Esophagus squamous epithelium (tissue), 5 donors: ENCODE measurements around the gene TCP11L2. TPM values are rescaled to one million over a fixed set of nuclear protein-coding genes. Genes with fewer than 3 reads are reported as not detected.

ENCODE experiments used
- DNase-seq: peaks from one replicate; lab custom pipeline; 2025; lab: John Stamatoyannopoulos, UW
- H3K27ac ChIP-seq, 4 donors: fragments of 200-600 bp; sonication (generic); one replicate each; pipeline ENCODE4 v1.5.1; 2016 to 2019; ENCODE audit warnings: mild to moderate bottlenecking in 1 of 4
- H3K27me3 ChIP-seq, 4 donors: fragments of 200-600 bp; sonication (generic); 1 replicate in 3 of 4; 2 replicates in 1 of 4; pipeline versions ENCODE4 v1.5.1 to v1.6.0; 2017 to 2021; ENCODE audit warnings: antibody characterized with exemption in 1 of 4
- H3K36me3 ChIP-seq, 3 donors: fragments of 200-600 bp; sonication (generic); one replicate each; pipeline ENCODE4 v1.5.1; 2016 to 2019
- H3K4me1 ChIP-seq, 3 donors: fragments of 200-600 bp; sonication (generic); one replicate each; pipeline ENCODE4 v1.5.1; 2017 to 2019
- H3K4me3 ChIP-seq, 4 donors: fragments of 200-600 bp; sonication (generic); 1 replicate in 3 of 4; 2 replicates in 1 of 4; pipeline ENCODE4 v1.5.1; 2016 to 2019; ENCODE audit warnings: mild to moderate bottlenecking in 2 of 4, moderate library complexity in 1 of 4
- H3K9me3 ChIP-seq, 3 donors: fragments of 200-600 bp; sonication (generic); one replicate each; pipeline ENCODE4 v1.5.1; 2016 to 2019
- POLR2A ChIP-seq, 4 donors: fragments of 450-650 bp; IDR thresholded peaks; one replicate each; pipeline ENCODE4 v1.6.1; 2017; ENCODE audit warnings: antibody characterized with exemption in 4 of 4, mild to moderate bottlenecking in 4 of 4, moderate library complexity in 3 of 4
- WGBS, 2 donors: methylation state at CpG; one replicate each; pipeline ENCODE4 v1.1.5; 2018; 5-methylcytosine and 5-hydroxymethylcytosine counted together
- intact Hi-C: fragments of 100-400 bp; cut with DNase I; formaldehyde crosslinking; loops from one replicate; pipeline ENCODE4 v1.15.0; 2022
- small RNA-seq, 4 donors: library from RNA; depleted of rRNA; stranded (forward); fragments of <200 nt; gene quantifications; one replicate each; pipeline ENCODE3, GENCODE V24; 2016
- total RNA-seq, 4 donors: library from RNA; depleted of rRNA; stranded (reverse); fragments of >200 nt; gene quantifications; one replicate each; pipeline ENCODE4 v1.1.0, GENCODE V29; 2016
- TF ChIP-seq, protein P1 (sequence below), 6 experiments: fragments of 450-650 bp in 4 of 6; fragments of 200-600 bp in 2 of 6; sonication (generic) in 2 of 6; IDR thresholded peaks; one replicate each; pipeline ENCODE4 v1.5.1; 2016 to 2019; ENCODE audit warnings: antibody characterized with exemption in 6 of 6, mild to moderate bottlenecking in 4 of 6, moderate library complexity in 4 of 6
- donor health status: DM: yes; HTN: yes; CAD: no.

Gene TCP11L2
- total RNA-seq, 4 donors from 2014 or later = 17.3 to 52.8 (median 27.7) TPM

DNA sequence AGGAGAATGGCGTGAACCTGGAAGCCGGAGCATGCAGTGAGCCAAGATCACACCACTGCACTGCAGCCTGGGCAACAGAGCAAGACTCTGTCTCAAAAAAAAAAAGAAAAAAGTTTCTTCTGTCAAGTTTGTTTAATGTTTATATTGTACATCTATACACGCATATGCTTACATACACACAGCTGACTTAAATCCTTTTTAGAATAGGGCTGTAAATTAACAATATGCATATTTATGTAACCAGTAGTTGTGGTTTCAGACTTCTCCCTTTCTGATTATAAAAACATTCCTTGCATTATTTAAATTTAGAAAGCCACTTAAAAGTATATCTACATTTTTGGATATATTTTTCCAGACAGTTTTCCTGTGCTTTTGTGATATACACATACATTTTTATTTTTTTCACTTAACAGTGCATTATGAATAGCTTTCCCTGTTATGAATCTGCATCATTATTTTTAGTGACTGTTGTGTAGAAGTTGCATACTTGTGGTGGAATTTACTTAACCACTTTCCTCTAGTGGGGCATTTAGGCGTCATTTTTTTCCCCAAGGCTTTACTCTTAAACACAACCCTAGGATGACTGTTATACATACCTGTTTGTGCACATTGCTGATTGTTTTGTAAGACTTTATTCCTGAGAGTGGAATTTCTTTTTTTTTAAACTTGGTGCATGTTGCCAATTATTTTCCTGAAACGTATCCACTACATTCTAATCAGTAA lies 84.4 kb downstream of the TCP11L2 start:
- Histone ChIP-seq H3K9me3 (no peaks in the 10 kb centered on the region), H3K36me3 (peaks cover 0 to 60% (median 0%) of the 10 kb centered on the region in 3 donors), H3K27ac (no peak overlapping the region), H3K27me3 (no peaks in the 10 kb centered on the region), H3K4me1 (no peaks in the 10 kb centered on the region), H3K4me3 (no peak overlapping the region)
- WGBS, 2 donors = 83 to 93% methylated on average over 5 of the region's 5 CpGs
- DNase-seq = no peak
- no peak for TF ChIP-seq POLR2A (IDR thresholded peaks at IDR 0.05)
- TF ChIP-seq, protein P1, sequence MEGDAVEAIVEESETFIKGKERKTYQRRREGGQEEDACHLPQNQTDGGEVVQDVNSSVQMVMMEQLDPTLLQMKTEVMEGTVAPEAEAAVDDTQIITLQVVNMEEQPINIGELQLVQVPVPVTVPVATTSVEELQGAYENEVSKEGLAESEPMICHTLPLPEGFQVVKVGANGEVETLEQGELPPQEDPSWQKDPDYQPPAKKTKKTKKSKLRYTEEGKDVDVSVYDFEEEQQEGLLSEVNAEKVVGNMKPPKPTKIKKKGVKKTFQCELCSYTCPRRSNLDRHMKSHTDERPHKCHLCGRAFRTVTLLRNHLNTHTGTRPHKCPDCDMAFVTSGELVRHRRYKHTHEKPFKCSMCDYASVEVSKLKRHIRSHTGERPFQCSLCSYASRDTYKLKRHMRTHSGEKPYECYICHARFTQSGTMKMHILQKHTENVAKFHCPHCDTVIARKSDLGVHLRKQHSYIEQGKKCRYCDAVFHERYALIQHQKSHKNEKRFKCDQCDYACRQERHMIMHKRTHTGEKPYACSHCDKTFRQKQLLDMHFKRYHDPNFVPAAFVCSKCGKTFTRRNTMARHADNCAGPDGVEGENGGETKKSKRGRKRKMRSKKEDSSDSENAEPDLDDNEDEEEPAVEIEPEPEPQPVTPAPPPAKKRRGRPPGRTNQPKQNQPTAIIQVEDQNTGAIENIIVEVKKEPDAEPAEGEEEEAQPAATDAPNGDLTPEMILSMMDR (IDR thresholded peaks at IDR 0.05) = no peak
- intact Hi-C loops = loop anchor here (5.0 kb wide), 1 partner anchor 535 kb away; no protein-coding TSS in a partner anchor

DNA sequence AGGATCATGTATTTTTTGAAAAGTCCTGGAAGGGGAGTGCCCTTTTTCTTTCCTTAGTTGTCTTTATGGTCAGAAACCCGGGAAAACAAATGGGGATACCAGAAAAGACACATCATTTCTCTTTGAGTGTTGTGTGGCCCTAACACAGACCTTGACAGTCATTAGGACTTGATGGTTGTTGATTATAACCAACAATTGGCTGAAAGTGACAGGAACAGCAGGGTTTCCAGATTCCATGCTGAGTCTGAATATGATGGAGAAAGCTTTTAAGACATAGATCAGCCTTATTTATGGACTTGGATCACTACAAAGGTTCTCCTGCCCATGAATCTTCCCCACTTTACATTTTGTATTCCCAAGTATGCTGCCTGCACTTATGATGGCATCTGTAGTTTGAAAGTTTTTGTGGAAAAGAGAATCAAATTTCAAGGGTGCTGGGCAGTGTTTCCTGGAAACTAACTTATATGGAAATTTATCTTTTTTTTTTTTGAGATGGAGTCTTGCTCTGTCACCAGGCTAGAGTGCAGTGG lies 85.4 kb downstream of the TCP11L2 start:
- intact Hi-C loops = loop anchor here (5.0 kb wide), 1 partner anchor 534 kb away; no protein-coding TSS in a partner anchor
- Histone ChIP-seq H3K27me3 (no peaks in the 10 kb centered on the region), H3K36me3 (peaks cover 0 to 60% (median 0%) of the 10 kb centered on the region in 3 donors), H3K4me1 (no peaks in the 10 kb centered on the region), H3K4me3 (no peak overlapping the region), H3K9me3 (no peaks in the 10 kb centered on the region), H3K27ac (no peak overlapping the region)
- TF ChIP-seq, protein P1 (IDR thresholded peaks at IDR 0.05) = no peak
- TF ChIP-seq POLR2A (IDR thresholded peaks at IDR 0.05) = no peak
- 55 to 85% methylated on average over 1 of the region's 1 CpG for WGBS, 2 donors
- no peak for DNase-seq

DNA sequence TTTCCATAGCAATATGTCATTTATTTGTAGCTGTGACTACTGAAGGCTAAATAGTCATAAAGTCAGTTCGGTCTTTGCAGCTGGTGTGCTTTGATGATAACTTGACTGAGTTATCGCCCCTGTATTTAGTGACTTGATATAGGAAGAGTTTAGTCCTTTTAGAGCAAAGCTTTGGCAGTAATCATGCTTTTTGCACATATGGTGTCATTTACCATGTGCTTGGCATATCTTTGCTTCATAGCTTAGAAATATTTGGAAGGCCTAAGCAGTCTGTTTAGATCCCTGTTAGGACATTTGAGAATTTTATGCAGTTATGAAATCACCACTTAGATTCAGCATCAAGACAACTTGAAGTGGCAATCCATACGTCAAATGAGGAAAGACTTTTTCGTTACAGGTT lies 86.6 kb downstream of the TCP11L2 start:
- Histone ChIP-seq H3K9me3 (no peaks in the 10 kb centered on the region), H3K36me3 (peaks cover 0 to 63% (median 0%) of the 10 kb centered on the region in 3 donors), H3K4me3 (no peak overlapping the region), H3K27me3 (no peaks in the 10 kb centered on the region), H3K27ac (no peak overlapping the region), H3K4me1 (no peaks in the 10 kb centered on the region)
- no peak for TF ChIP-seq POLR2A (IDR thresholded peaks at IDR 0.05)
- TF ChIP-seq, protein P1 (IDR thresholded peaks at IDR 0.05) = no peak
- intact Hi-C loops = loop anchor here (5.0 kb wide), 1 partner anchor 533 kb away; no protein-coding TSS in a partner anchor
- 88 to 96% methylated on average over 4 of the region's 4 CpGs for WGBS, 2 donors
- no peak for DNase-seq

DNA sequence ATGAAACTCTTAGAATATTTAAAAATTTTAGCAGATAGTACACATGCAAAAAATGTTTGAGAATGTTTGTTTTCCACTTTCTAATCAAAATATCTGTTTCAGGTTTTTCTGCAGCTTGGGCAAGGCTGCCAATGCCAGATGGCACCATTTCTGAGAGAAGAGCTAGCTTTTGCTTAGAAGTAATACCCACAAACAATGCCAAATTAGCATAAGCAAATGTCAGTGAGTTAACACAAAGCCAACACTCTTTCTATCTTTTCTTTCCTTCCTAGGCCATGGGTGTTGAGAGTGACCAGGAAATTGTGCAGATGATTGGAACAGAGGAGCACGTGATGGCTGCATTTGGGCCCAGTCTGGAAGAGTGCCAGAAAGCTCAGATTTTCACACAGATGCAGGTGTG lies 90.2 kb downstream of the TCP11L2 start:
- Histone ChIP-seq H3K9me3 (no peaks in the 10 kb centered on the region), H3K36me3 (peaks cover 0 to 78% (median 1%) of the 10 kb centered on the region in 3 donors), H3K4me1 (no peaks in the 10 kb centered on the region), H3K27me3 (no peaks in the 10 kb centered on the region), H3K27ac (no peak overlapping the region), H3K4me3 (no peak overlapping the region)
- no peak for DNase-seq
- intact Hi-C loops = no loop called here
- 70 to 93% methylated on average over 1 of the region's 1 CpG for WGBS, 2 donors
- TF ChIP-seq, protein P1 (IDR thresholded peaks at IDR 0.05) = no peak
- TF ChIP-seq POLR2A (IDR thresholded peaks at IDR 0.05) = no peak

Small RNA genes within 50 kb of the gene (small RNA-seq; reads per million reads assigned to genes)
- gene RNU7-94P = 0 reads per million in 4 donors

Other genes starting within 250 kb of the TCP11L2 start
- 1 to 10 TPM; 1.1 to 5.1 (median 2.3) TPM for gene NUAK1, start 163.8 kb upstream of the TCP11L2 start, total RNA-seq
- gene CKAP4, start 54.7 kb upstream of the TCP11L2 start, total RNA-seq = 100 to 1,000 TPM in 2 of 4 donors, 10 to 100 TPM in 2; 58.9 to 127 (median 103) TPM
- 10 to 100 TPM; 10.7 to 16.2 (median 12.0) TPM for gene POLR3B, start 55.0 kb downstream of the TCP11L2 start, total RNA-seq